Gastroesophageal sphincter (tissue), 3 donors: ENCODE data around the gene NDOR1.

Experiments used
- POLR2A ChIP-seq, 2 donors: fragments of 450-650 bp; IDR thresholded peaks; one replicate each; pipeline ENCODE4 v1.6.1; 2017; ENCODE audit warnings: antibody characterized with exemption in 2 of 2, mild to moderate bottlenecking in 2 of 2, moderate library complexity in 1 of 2
- TF ChIP-seq, protein P1 (sequence below), 4 experiments: fragments of 200-600 bp in 2 of 4; fragments of 450-650 bp in 2 of 4; sonication (generic) in 1 of 4; IDR thresholded peaks; one replicate each; pipeline ENCODE4 v1.5.1; 2017 to 2019; ENCODE audit warnings: antibody characterized with exemption in 4 of 4, mild to moderate bottlenecking in 2 of 4, moderate library complexity in 2 of 4

GRCh38 chr9:137184881-137185660 lies 20.4 kb upstream of the NDOR1 start:
- TF ChIP-seq, protein P1, sequence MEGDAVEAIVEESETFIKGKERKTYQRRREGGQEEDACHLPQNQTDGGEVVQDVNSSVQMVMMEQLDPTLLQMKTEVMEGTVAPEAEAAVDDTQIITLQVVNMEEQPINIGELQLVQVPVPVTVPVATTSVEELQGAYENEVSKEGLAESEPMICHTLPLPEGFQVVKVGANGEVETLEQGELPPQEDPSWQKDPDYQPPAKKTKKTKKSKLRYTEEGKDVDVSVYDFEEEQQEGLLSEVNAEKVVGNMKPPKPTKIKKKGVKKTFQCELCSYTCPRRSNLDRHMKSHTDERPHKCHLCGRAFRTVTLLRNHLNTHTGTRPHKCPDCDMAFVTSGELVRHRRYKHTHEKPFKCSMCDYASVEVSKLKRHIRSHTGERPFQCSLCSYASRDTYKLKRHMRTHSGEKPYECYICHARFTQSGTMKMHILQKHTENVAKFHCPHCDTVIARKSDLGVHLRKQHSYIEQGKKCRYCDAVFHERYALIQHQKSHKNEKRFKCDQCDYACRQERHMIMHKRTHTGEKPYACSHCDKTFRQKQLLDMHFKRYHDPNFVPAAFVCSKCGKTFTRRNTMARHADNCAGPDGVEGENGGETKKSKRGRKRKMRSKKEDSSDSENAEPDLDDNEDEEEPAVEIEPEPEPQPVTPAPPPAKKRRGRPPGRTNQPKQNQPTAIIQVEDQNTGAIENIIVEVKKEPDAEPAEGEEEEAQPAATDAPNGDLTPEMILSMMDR (IDR thresholded peaks at IDR 0.05) = no peak
- no peak for TF ChIP-seq POLR2A (IDR thresholded peaks at IDR 0.05)
